Islet of Langerhans (tissue), 1 donor: Measurements from ENCODE around the gene TMEM114.

Experiments
- FAIRE-seq: peaks from one replicate; lab custom pipeline; 2011; peaks lifted over from hg19 to GRCh38; lab: Jason Lieb, UNC

The TMEM114 gene

GRCh38 chr16:8589900-8590688, at the start of gene TMEM114:
Gene TMEM114, minus strand, starts transcription at chr16:8590511. Its CDS starts 673 bp downstream, at chr16:8589838.
- no peak for FAIRE-seq

GRCh38 chr16:8639694-8640093, 49.4 kb upstream of the TMEM114 start:
- no peak for FAIRE-seq

- FAIRE-seq: no peak
These were observed 44.9 kb upstream of the TMEM114 start for GRCh38 chr16:8634991-8635736.

- FAIRE-seq: no peak
These were observed 42.4 kb upstream of the TMEM114 start for GRCh38 chr16:8632675-8633182.

- no peak for FAIRE-seq
These were observed 41.6 kb upstream of the TMEM114 start for GRCh38 chr16:8631818-8632465.

- no peak for FAIRE-seq
These were observed 41.1 kb upstream of the TMEM114 start for GRCh38 chr16:8631373-8631772.

GRCh38 chr16:8630255-8630953, 40.1 kb upstream of the TMEM114 start:
- no peak for FAIRE-seq

GRCh38 chr16:8628981-8629725, 38.8 kb upstream of the TMEM114 start:
- no peak for FAIRE-seq

- no peak for FAIRE-seq
These were observed 37.1 kb upstream of the TMEM114 start for GRCh38 chr16:8627456-8627855.

GRCh38 chr16:8626946-8627345, 36.6 kb upstream of the TMEM114 start:
- no peak for FAIRE-seq

GRCh38 chr16:8625491-8626087, 35.3 kb upstream of the TMEM114 start:
- FAIRE-seq: no peak

GRCh38 chr16:8623634-8624033, 33.3 kb upstream of the TMEM114 start:
- FAIRE-seq: no peak

- no peak for FAIRE-seq
These were observed 32.0 kb upstream of the TMEM114 start for GRCh38 chr16:8622315-8622656.

- FAIRE-seq: no peak
These were observed 31.4 kb upstream of the TMEM114 start, which contains the start of gene METTL22 for GRCh38 chr16:8621572-8622314. Gene METTL22, plus strand, starts transcription at chr16:8621698. Its CDS starts 3,968 bp downstream, at chr16:8625666.

- FAIRE-seq: no peak
These were observed 30.9 kb upstream of the TMEM114 start for GRCh38 chr16:8621222-8621571.

GRCh38 chr16:8620535-8620934, 30.2 kb upstream of the TMEM114 start:
- FAIRE-seq: no peak

GRCh38 chr16:8619671-8620370, 29.5 kb upstream of the TMEM114 start:
- FAIRE-seq: no peak

- FAIRE-seq: no peak
These were observed 24.2 kb upstream of the TMEM114 start for GRCh38 chr16:8614435-8615029.

GRCh38 chr16:8611886-8612600, 21.7 kb upstream of the TMEM114 start:
- no peak for FAIRE-seq
